ENCODE results near the gene SEC14L1.

Gene SEC14L1

DNA sequence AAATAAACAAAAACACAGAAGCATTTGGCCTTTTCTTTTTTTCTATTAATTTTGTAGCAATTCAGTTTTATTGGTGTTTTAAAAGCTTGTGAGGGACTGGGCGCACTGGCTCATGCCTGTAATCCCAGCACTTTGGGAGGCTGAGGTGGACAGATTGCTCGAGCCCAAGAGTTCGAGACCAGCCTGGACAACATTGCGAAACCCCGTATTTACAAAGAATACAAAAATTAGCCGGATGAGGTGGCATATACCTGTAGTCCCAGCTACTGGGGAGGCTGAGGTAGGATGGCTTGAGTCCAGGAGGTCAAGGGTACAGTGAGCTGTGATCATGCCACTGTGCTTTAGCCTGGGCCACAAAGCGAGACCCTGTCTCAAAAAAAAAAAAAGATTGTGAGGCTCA lies 53.4 kb downstream of the SEC14L1 start:
- no peak for DNase-seq

DNA sequence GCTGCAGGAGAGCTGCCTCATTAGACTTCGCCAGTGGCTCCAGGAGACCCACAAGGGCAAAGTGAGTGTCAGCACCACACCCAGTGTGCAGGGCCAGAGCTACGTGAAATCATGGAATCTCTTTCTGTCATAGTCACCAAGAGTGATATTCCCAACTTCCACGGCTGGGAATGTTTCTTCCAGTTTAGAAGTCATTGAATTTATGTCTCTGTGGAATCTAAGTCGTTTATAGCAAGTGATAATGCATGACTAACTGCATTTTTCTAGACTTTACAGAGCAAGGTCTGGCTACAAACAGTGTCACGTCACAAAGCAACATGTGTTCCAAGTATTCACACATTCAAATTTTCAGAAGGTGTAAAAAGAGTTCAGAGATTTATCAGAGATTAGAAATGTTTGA lies 55.5 kb downstream of the SEC14L1 start:
- no peak for DNase-seq

DNA sequence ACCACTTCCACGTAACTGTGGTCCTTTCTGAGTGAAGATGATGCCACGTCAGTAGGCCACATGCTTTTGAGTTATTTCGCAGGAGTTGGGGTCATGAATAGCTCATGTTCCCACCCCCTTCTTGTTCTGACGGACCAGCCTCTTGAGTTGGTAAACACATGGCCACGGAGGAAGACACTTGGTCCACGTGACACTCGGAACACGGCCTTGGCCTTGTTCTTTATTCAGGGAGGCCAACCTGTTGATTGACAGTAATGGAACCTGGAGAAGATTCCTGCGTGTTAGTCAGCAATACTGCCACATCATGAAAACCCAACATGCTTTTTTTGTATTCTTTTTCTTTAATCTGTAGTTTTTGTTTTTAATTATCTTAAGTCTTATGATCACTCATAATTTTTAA lies 56.3 kb downstream of the SEC14L1 start:
- DNase-seq: no peak

DNA sequence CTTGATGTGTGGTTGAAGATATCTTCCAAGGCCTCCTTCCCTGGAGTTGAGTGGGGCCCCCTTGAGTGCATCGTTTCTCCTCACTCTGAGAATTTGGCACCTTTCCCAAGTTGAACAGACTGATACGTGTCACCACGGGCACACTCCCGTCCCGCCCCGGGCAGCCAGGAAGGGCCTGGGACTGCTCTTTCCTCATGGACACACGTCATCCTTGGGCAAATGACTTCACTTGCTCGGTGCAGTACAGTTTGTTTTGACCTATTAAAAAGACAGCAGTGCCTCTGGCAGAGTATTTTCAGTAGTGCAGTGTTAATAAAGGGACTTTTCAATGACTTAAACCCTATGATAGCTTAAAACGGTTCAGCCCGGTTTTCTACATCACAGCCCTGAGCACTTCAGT lies 59.9 kb downstream of the SEC14L1 start:
- DNase-seq: no peak

DNA sequence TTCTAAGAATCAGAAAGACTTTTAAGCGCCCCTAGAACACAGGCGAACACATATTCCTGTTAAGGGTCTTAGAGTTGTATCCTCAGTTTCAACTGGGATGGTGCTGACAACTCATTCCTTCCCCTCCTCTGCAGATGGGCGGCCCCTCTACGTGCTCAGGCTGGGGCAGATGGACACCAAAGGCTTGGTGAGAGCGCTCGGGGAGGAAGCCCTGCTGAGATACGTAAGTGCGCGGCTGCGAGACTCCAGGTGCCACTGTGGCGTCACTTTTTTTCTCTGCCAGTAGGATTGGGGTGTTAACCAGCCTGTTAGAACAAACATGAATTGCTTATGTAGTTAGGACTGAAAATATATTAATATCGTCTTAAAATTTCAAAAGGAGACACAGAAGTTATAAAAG lies 62.7 kb downstream of the SEC14L1 start:
- DNase-seq: no peak

DNA sequence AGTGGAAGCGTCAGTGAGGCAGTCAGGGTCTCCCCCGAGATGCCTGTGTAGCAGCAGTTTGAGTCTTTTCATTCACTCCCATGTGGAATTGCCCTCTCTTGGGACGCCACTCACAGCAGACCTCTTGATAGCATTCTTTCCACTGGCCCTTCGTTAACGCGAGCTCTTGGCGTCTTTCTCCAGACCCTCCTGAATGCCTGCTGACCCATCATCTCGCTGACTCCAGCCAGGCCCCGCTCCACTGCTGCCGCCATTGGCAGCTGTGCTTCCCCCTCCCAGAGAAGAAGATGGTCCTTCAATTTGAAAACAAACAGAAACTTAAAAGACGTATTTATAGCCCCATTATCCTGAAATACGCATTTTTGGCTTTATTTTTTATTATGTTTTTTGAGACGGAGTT lies 63.1 kb downstream of the SEC14L1 start:
- DNase-seq: no peak

DNA sequence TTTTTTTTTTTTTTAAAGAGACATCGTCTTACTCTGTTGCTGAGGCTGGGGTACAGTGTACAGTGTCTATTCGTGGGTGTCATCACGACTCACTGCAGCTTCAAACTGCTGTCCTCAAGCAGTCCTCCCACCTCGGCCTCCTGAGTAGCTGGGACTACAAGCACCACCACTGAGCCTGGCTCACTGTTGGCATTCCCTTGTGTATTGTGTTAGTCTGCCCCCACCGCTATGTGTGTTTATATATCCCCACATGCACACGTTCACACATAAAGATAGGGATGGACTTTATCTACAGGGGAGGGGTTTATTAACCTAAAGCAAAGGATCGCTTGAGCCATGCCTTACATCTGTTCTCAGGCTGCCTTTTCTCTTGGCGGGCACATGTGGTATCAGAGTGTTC lies 63.8 kb downstream of the SEC14L1 start:
- DNase-seq: no peak

DNA sequence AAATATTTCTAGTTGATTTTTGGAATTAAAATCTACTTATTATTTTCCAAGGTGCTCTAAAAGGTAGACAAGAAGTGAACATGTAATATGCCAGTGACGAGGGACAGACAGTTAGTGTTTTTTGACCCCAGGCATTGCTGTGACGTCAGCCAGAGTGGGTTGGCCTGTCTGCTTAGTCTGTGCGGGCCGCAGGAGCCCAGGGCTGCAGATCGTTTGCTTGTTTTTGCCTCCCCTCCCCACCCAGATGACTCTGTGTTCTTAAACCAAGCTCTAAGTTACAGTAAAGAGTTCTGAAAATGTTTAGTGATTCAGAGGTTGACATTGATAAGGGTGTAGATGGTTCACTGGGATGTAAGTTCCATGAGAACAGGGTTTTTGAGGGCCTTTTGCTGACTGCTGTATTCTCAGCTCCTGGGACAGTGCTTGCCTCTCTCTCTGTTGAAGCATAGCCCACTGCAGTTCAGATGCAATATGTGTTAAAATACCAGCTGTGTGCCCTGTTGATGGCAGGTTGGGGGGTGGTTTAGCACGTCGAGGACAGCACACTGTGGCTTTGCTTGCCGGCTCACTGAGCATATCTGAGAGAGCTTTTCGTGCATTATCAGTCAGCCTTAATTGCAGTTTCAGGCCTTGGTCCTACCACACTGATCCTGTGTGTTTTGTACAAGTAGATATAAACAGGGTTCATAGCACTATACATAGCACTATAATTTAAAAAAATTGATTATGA lies 64.8 kb downstream of the SEC14L1 start:
- no peak for DNase-seq

DNA sequence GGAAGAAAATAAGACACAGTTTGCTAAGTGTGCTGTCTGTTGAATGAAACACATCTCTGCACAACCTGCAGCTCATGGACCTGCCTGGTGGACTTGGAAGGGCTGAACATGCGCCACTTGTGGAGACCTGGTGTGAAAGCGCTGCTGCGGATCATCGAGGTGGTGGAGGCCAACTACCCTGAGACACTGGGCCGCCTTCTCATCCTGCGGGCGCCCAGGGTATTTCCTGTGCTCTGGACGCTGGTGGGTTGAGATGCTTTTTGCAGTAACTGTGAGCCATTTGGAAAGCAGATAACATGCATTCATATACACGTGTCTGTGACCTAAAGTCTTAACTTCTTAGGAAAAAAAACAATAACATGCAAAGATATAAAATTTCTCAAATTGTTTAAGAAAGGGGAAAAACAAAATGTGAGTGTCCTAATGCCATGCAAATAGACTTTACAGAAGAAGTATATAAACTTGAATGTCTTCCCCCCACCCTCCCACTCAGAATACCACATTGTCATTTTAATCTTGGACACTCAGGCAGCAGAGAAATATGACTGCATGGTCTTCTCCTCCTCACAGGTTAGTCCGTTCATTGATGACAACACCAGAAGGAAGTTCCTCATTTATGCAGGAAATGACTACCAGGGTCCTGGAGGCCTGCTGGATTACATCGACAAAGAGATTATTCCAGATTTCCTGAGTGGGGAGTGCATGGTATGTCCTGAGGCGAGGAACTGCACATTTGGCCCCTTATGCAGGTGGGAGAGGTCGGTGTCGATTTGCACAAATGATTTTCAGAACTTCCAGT lies 65.6 kb downstream of the SEC14L1 start:
- no peak for DNase-seq

DNA sequence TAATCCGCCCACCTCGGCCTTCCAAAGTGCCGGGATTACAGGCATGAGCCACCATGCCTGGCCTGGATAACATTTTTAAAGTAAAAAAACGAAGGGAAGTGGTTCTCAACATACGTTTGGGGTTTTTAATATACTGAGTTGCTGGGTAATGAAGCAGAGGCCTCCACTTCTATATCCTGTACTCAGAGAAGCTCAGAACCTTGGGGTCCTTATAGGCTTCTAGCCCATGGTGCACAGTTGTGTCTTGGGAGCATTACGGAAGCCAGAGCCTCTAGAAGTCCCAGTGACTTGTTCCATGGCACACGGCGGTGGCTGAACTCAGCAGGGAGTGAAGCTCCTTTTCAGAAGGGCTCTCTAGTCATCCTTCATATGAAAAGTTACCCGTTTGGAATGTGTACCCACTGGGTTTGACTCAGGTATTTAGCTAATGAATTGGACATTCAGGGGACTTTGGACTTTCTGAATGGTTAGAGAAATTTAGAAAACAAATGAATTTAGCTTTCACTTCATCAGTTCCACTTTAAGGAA lies 67.0 kb downstream of the SEC14L1 start:
- no peak for DNase-seq

DNA sequence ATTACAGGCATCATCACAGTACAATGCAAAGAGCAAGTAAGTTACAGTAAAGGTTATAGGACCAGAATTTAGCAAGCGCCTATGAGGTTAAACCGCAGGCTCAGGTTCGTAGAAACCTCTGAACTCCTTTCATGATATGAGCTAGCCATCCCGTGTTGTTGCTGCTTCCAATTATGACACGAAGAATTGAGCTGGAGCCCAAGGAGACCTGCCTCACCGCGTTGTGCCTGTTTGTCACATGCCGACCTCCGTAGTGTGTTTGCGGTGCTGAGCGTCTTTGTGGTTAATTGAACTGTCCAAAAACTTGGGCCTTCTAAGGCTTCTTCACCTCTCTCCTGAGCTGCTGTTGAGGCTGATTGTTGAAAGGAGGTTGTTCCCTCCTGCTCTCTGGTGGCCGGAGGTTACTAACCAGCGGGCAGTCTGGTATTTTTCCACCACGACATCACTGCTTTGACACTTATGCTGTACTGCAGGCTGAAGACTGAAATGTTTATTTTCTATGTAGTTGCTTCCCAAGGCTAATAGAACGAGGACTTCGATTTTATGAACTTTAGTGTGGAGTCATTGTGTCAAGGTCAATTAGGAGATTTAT lies 67.5 kb downstream of the SEC14L1 start:
- DNase-seq: no peak

DNA sequence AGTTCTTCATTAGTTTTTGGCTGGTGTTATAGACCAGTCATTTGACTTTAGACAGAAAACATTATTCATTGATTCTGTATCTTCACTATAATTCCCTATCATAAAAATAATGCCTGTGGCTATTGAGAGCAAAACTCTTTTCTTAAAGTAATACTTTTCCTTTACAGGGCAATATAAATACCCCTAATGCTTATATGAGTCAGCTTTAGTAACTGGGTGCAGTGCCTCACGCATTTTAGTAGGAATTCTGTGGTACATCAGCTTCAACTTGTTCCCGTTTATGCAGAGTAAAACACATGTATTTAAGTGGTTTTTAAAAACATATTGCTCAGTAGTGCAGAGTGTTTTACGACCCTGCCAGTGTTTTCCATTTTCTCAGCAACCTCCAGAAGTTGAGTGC lies 68.1 kb downstream of the SEC14L1 start:
- no peak for DNase-seq

DNA sequence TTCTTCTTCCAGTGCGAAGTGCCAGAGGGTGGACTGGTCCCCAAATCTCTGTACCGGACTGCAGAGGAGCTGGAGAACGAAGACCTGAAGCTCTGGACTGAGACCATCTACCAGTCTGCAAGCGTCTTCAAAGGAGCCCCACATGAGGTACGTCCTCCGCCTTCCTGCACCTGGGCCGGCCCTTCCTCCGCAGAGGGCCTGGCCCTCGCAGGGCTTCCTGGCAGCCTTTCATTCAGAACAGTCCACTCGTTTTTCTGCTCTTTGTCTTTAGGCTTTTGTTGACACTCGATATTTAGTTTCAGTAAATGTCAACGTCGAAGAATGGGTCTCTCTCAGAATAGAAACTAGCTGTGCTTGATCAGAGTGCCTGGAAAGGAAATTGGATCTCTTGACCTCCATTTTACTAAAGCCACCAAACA lies 68.6 kb downstream of the SEC14L1 start:
- DNase-seq: no peak

DNA sequence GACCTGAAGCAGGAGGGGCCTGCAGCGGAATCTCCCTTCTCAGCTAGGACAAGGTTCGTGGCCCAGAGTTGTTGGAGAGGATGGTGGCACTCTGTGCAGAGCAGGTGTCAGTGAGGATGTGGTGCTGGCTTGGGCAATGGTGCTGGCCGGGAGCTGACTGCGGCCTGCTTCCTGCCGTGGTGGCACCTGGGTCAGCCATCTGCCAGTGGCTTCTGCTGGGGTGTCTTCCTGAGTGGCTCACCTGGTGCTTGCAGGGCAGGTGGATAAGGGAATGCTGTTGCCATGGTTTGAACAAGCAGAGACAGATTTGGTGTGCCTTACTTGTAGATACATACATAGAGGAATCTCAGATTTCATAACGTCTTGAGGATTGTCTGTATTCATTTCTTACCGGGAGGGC lies 69.6 kb downstream of the SEC14L1 start:
- DNase-seq: no peak

DNA sequence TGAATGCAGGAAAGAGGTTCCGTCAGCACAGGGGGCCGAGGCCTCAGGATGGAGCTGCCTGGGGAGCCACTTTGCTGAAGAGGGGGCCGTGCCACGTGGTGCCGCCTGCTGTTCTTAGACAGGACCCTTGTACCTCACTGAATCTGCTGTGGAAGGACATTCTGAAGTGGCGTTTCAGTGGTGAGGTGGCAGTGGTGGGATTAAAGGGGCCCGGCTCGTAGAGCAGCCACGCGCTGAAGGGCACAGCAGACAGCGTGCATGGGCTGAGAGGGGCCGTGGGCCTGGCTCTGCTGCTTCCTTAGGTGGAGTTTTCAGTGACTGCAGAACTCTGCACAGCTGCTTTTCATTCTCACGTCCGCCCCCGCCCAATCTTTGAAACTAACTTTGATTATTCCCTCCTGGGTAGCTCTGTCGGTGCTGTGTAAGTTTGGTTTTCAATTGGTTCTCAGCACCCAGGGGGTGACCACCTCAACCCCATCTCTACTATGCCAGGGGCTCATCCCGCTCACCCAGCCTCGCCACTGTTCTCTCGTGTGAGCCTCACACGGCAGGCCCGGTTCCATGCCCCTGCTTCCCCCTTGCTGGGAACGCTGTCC lies 70.3 kb downstream of the SEC14L1 start:
- no peak for DNase-seq

DNA sequence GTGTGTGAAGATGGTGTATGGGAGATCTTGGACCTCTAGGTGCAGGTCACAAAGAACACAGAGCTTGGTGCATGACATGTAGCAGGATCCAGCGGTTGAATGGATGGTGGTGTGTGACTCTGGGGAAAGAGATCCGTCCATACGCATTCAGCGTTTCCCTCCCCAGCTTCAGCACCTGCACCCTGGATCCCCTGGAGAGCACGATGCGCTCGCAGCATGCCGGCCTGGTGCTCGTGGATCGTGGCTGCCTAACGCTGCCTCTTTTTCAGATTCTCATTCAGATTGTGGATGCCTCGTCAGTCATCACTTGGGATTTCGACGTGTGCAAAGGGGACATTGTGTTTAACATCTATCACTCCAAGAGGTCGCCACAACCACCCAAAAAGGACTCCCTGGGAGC lies 70.9 kb downstream of the SEC14L1 start:
- no peak for DNase-seq

DNA sequence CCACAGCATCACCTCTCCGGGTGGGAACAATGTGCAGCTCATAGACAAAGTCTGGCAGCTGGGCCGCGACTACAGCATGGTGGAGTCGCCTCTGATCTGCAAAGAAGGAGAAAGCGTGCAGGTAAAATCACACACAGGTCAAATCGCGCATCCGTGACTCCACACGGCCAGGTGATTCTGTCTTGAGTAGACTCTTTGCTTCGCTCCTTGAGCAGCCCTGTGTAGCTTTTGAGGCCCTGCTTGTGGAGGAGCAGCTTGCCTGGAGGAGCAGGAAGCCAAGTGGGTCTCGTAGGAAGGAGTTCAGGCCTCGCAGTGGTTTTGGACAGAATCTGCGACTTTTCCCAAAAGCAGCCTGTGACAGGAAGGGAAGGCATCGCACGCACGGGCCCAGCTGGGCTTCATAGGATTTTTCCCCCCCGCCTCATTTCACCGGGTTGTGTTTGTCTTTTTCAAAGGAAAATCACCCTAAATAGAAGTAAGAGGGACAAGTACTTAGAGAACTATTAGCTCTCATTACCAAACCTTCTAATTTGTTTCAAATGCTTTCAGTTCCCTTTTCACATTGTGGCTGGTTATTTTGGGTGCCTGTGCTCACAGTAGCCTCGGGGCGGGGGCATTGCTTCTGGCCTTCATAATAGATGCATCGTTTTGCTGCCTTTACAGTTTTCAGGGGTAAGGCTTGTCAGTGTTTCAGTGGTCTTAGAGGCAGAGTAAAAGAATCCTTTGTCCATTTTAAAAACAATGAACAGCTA lies 71.5 kb downstream of the SEC14L1 start:
- DNase-seq: peak; percentile 22

DNA sequence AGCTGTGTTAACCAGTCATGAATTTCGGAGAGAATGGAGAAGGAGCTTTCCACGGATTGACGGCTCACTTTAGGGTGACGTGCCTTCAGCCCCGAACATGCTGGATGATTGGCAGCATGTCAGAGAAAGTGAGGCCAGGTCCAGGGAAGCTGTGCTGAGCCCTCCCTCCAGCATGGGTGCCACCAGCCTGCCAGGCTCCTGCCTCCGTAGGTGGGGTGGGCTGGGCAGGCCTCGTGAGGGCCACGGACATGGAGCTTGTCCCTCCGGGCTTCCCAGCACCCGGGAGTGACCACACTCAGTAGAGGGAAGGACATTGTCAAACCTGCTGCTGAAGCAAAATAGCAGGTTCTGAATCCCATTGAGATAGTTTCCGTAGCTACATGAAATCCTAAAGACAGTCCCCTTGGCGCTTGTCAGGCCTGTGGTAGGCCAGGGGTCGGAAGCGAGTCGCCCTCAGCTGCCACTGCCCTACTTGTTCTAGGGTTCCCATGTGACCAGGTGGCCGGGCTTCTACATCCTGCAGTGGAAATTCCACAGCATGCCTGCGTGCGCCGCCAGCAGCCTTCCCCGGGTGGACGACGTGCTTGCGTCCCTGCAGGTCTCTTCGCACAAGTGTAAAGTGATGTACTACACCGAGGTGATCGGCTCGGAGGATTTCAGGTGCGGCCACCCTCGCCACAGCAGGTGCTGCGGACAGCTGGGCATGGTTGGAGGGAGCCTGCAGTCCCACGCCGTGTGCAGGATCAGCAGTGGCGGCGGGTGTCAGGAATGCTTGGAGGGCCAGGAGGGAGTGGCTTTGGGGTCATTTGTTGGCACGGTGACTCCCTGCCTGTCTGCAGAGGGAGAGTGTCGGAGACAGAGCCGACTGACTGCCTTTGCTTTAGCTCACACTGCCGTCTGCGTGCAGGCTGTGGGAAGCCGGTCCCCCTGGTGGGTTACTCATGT lies 72.3 kb downstream of the SEC14L1 start:
- DNase-seq: no peak

DNA sequence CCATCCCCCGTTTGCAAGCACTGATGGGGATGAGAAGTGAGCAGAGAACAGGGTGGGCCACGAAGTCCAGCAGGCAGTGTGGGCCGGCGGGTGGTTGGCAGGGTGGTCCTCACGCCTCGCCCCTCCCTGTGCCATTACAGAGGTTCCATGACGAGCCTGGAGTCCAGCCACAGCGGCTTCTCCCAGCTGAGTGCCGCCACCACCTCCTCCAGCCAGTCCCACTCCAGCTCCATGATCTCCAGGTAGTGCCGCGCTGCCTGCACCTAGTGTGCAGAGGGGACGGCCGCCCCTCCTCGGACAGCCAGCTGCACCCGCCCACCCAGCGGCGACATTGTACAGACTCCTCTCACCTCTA lies 73.0 kb downstream of the SEC14L1 start:
- DNase-seq: no peak

DNA sequence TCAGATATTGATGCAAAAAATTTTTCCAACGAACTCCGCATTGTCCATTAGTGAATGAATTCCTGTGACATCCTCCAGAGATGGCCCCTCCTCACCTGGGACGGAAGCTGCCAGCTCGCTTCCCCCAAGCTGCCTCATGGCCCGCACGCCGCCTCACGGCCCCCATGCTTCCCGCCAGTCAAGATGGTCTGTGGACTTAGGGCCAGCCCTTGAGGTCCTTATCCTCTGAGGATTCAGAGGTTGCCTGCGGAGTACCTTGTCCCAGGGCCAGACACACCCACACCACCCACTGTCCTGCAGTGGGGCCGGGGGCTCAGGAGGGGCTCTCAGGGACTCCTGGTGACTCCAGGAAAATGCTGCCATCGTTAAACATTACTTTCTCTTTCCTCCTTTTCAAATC lies 73.6 kb downstream of the SEC14L1 start:
- no peak for DNase-seq

DNA sequence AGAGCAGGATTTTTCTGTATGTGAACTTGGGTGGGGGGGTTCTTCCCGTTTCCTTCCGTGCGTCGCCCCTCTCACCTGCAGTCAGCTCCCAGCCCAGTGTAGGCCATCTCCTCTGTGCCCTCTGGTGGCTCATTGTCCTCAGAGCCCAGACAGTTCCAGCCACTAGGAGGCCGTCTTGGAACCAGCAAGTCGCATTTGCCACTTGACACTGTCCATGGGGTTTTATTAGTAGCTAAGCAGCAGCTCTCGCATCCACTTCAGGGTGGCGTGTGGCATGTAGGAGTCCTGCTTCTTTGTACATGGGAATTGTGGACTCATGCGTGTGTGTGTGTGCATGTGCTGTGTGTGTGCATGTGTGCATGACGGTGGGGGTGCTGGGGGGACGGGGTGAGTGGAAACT lies 74.0 kb downstream of the SEC14L1 start:
- DNase-seq: no peak

DNA sequence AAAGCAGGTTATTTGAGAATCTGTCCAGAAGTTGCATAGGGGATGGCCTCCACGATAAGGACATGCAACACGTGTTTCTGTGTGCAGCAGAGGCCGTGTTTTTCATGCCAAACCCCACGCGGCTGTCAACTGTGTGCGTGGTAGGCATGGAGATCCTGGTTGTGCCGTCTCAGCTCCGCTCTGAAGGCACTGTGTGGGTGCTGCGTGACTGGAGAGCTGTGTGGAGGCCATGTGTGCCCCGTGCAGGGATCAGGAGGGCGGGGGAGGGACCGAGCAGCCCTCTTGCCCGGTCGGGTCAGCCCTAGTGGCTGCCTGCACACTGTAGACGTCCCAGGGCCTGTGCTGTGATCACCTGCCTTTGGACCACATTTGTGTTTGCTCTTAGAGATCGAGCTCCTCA lies 74.5 kb downstream of the SEC14L1 start:
- DNase-seq: no peak

All from CD4-positive, alpha-beta T cell treated with Interleukin-15 for 1 hour (primary cell).